Raji (cell line): ENCODE measurements around the gene CEP63.

ENCODE experiments used
- POLR2A ChIP-seq: IDR thresholded peaks from 2 replicates; pipeline ENCODE4 v1.6.1; 2011; ENCODE audit warnings: low read depth, low read length, control low read depth; ENCODE audit not compliant: insufficient read depth

Gene CEP63

GRCh38 chr3:134590766-134591165 lies 104.9 kb downstream of the CEP63 start:
- TF ChIP-seq POLR2A = no peak

GRCh38 chr3:134592806-134593205 lies 106.9 kb downstream of the CEP63 start:
- TF ChIP-seq POLR2A = no peak

GRCh38 chr3:134594331-134594741 lies 108.5 kb downstream of the CEP63 start:
- no peak for TF ChIP-seq POLR2A

GRCh38 chr3:134597390-134597970 lies 111.6 kb downstream of the CEP63 start:
- no peak for TF ChIP-seq POLR2A

GRCh38 chr3:134598763-134599545 lies 113.1 kb downstream of the CEP63 start:
- no peak for TF ChIP-seq POLR2A

- TF ChIP-seq POLR2A = no peak
These were observed 114.3 kb downstream of the CEP63 start for GRCh38 chr3:134600206-134600605.

GRCh38 chr3:134600685-134601463 lies 115.0 kb downstream of the CEP63 start:
- no peak for TF ChIP-seq POLR2A

- no peak for TF ChIP-seq POLR2A
These were observed 115.9 kb downstream of the CEP63 start for GRCh38 chr3:134601539-134602439.

GRCh38 chr3:134602440-134602814 lies 116.6 kb downstream of the CEP63 start:
- TF ChIP-seq POLR2A = no peak

- TF ChIP-seq POLR2A = no peak
These were observed 117.6 kb downstream of the CEP63 start for GRCh38 chr3:134603480-134603879.

- no peak for TF ChIP-seq POLR2A
These were observed 118.1 kb downstream of the CEP63 start for GRCh38 chr3:134603956-134604355.

- TF ChIP-seq POLR2A = no peak
These were observed 119.7 kb downstream of the CEP63 start for GRCh38 chr3:134605556-134605955.

GRCh38 chr3:134606033-134607025 lies 120.5 kb downstream of the CEP63 start:
- no peak for TF ChIP-seq POLR2A
